Suprapubic skin (tissue), 4 donors: ENCODE measurements around the gene B9D2. TPM values are rescaled to one million over a fixed set of nuclear protein-coding genes. Genes with fewer than 3 reads are reported as not detected.

ENCODE experiments used
- DNase-seq, 2 donors: peaks; one replicate each; pipeline ENCODE4 v3.0.0-alpha.2; 2019; ENCODE audit warnings: low spot score in 2 of 2
- H3K27ac ChIP-seq: fragments of 200-600 bp; sonication (generic); one replicate; pipeline ENCODE4 v1.5.1; 2019
- H3K27me3 ChIP-seq: fragments of 200-600 bp; sonication (generic); one replicate; pipeline ENCODE4 v1.5.1; 2019
- H3K36me3 ChIP-seq: fragments of 200-600 bp; sonication (generic); one replicate; pipeline ENCODE4 v1.5.1; 2019
- H3K4me1 ChIP-seq: fragments of 200-600 bp; sonication (generic); one replicate; pipeline ENCODE4 v1.5.1; 2019
- H3K4me3 ChIP-seq: fragments of 200-600 bp; sonication (generic); one replicate; pipeline ENCODE4 v1.5.1; 2019; ENCODE audit warnings: mild to moderate bottlenecking
- H3K9me3 ChIP-seq: fragments of 200-600 bp; sonication (generic); one replicate; pipeline ENCODE4 v1.5.1; 2019
- CTCF ChIP-seq, 2 donors: fragments of 200-600 bp in 1 of 2; fragments of 450-650 bp in 1 of 2; sonication (generic) in 1 of 2; IDR thresholded peaks; one replicate each; pipeline ENCODE4 v1.5.1; 2016 to 2019; ENCODE audit warnings: antibody characterized with exemption in 2 of 2, mild to moderate bottlenecking in 1 of 2, moderate library complexity in 1 of 2
- EP300 ChIP-seq: sonication (generic); formaldehyde crosslinking; IDR thresholded peaks from one replicate; pipeline ENCODE4 v1.6.1; 2017; ENCODE audit warnings: antibody characterized with exemption
- POLR2A ChIP-seq, 2 donors: fragments of 450-650 bp; IDR thresholded peaks; one replicate each; pipeline ENCODE4 v1.6.1; 2017; ENCODE audit warnings: antibody characterized with exemption in 2 of 2, mild to moderate bottlenecking in 2 of 2, moderate library complexity in 2 of 2
- POLR2AphosphoS5 ChIP-seq, 3 donors: sonication (generic); formaldehyde crosslinking; IDR thresholded peaks; one replicate each; pipeline ENCODE4 v1.6.1; 2017; ENCODE audit warnings: antibody characterized with exemption in 3 of 3
- WGBS: methylation state at CpG from one replicate; pipeline ENCODE4 v1.1.5; 2018; 5-methylcytosine and 5-hydroxymethylcytosine counted together
- total RNA-seq, 4 donors: library from RNA; depleted of rRNA; stranded (reverse); fragments of >200 nt; gene quantifications; one replicate each; pipeline ENCODE4 v1.1.0, GENCODE V29; 2016

The B9D2 gene
- total RNA-seq, 4 donors from 2014 or later: 2.8 to 9.3 (median 4.8) TPM

- no peak for DNase-seq
- no peaks in the 10 kb centered on the region for H3K9me3 ChIP-seq
- H3K4me3 ChIP-seq: peak overlapping the region; percentile 96
- peaks cover 5% of the 10 kb centered on the region for H3K36me3 ChIP-seq
- H3K27me3 ChIP-seq: no peaks in the 10 kb centered on the region
- 65% methylated on average over 3 of the region's 3 CpGs for WGBS
- peaks cover 37% of the 10 kb centered on the region for H3K4me1 ChIP-seq
- no peak overlapping the region for H3K27ac ChIP-seq
- TF ChIP-seq POLR2A (IDR thresholded peaks at IDR 0.05) (no peak), CTCF (IDR thresholded peaks at IDR 0.05) (no peak), POLR2AphosphoS5 (IDR thresholded peaks at IDR 0.05) (no peak), EP300 (no peak)
These were observed 34.6 kb upstream of the B9D2 start for GRCh38 chr19:41398598-41398997.

GRCh38 chr19:41398050-41398418, 34.1 kb upstream of the B9D2 start:
- no peak for DNase-seq
- peak overlapping the region; percentile 96 for H3K4me3 ChIP-seq
- TF ChIP-seq POLR2AphosphoS5 (IDR thresholded peaks at IDR 0.05): no peak
- no peaks in the 10 kb centered on the region for H3K27me3 ChIP-seq
- peaks cover 2% of the 10 kb centered on the region for H3K36me3 ChIP-seq
- no peaks in the 10 kb centered on the region for H3K9me3 ChIP-seq
- WGBS: 0% methylated on average over 5 of the region's 5 CpGs
- H3K4me1 ChIP-seq: peaks cover 33% of the 10 kb centered on the region
- peak overlapping the region; percentile 93 for H3K27ac ChIP-seq

DNA sequence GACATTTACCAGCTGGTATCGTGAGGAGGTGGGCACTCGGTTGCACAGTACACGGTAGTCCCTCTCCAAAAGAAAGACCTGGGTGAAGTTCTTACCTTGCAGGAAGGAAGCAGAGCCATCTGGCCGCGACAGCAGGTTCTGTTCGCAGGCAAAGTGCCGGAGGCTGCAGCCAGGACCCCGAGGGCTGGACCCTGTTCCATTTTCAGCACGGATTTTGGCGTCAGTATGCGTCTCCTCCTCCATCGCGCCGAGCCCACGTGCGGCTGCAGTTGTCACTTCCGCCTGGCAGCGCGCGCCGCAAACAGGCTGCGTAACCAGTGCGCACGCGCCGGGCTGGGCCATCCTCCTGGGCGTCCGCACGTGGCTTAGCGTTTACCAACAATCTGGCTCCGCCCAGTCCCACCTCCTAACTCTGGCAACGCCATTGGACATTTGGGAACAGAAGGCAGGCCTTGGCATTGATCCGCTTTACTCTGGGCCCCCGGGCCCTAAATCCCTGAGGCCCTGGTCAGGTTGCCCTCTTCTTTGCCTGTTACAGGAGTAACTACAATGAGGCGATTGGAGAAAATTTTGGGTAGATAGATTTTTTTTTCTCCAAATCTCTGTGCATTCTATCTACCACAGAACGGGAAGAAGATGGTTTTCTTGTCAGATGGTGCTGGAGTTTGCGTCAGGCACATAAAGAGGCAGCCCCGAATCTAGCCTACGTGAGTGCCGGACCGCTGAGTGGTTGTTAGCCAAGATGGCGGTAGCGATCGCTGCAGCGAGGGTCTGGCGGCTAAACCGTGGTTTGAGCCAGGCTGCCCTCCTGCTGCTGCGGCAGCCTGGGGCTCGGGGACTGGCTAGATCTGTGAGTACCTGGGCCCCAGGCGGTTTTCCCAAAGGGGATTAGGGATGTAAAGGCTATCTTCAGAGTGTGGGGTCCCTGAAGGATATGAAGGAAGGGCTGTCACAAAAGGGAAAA, 33.4 kb upstream of the B9D2 start, which contains the start of the genes BCKDHA and EXOSC5:
TSS of gene BCKDHA (plus strand) at position 733 of the 964 bp plus-strand sequence. CDS start at position 743, 10 bp downstream.
TSS of gene EXOSC5 (minus strand) at position 274 of the 964 bp plus-strand sequence. CDS start at position 243, 31 bp downstream.
- 0% methylated on average over 32 of the region's 50 CpGs for WGBS
- Histone ChIP-seq H3K4me3 (peak within 1 kb of the TSS; percentile 96), H3K4me1 (peaks cover 30% of the 10 kb centered on the region), H3K36me3 (no peaks in the 10 kb centered on the region), H3K9me3 (no peaks in the 10 kb centered on the region), H3K27ac (peak within 1 kb of the TSS; percentile 93), H3K27me3 (no peaks in the 10 kb centered on the region)
- DNase-seq: peak; percentile 99
- TF ChIP-seq EP300 (no peak), POLR2AphosphoS5 (IDR thresholded peaks at IDR 0.05) (peak; percentile 12 to 90 (median 76)), POLR2A (IDR thresholded peaks at IDR 0.05) (no peak)

GRCh38 chr19:41395355-41395754, 31.4 kb upstream of the B9D2 start:
- peaks cover 18% of the 10 kb centered on the region for H3K36me3 ChIP-seq
- DNase-seq: no peak
- peaks cover 30% of the 10 kb centered on the region for H3K4me1 ChIP-seq
- H3K27ac ChIP-seq: no peak overlapping the region
- no peaks in the 10 kb centered on the region for H3K9me3 ChIP-seq
- no peaks in the 10 kb centered on the region for H3K27me3 ChIP-seq
- no peak overlapping the region for H3K4me3 ChIP-seq
- 68% methylated on average over 6 of the region's 6 CpGs for WGBS
- no peak for TF ChIP-seq POLR2A (IDR thresholded peaks at IDR 0.05)
- TF ChIP-seq CTCF (IDR thresholded peaks at IDR 0.05): no peak
- TF ChIP-seq POLR2AphosphoS5 (IDR thresholded peaks at IDR 0.05): no peak
- no peak for TF ChIP-seq EP300

DNA sequence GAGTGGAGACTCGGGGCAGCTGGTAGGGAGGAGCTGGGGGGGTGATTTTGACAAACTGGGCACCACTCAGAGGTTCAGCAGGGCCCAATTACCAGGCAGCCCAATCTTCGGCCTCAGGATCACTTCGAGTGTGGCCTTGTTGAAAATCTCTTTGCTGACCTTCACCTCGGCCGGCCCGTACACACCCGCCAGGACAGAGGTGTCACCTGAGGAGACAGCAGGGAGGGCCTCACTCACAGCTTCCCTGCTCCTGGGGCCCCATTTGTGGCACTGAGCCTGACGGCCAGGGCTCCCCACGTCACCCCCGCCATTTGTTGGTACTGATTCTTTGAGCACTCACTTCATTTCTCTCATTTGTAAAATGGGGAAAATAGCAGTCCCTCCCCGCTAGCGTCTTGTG, 28.8 kb upstream of the B9D2 start:
- WGBS: 81% methylated on average over 11 of the region's 12 CpGs
- TF ChIP-seq CTCF (IDR thresholded peaks at IDR 0.05) (no peak), EP300 (no peak), POLR2A (IDR thresholded peaks at IDR 0.05) (no peak), POLR2AphosphoS5 (IDR thresholded peaks at IDR 0.05) (no peak)
- no peak for DNase-seq
- H3K27me3 ChIP-seq: no peaks in the 10 kb centered on the region
- H3K9me3 ChIP-seq: no peaks in the 10 kb centered on the region
- H3K4me3 ChIP-seq: no peak overlapping the region
- peaks cover 44% of the 10 kb centered on the region for H3K36me3 ChIP-seq
- H3K4me1 ChIP-seq: peaks cover 13% of the 10 kb centered on the region
- no peak overlapping the region for H3K27ac ChIP-seq

DNA sequence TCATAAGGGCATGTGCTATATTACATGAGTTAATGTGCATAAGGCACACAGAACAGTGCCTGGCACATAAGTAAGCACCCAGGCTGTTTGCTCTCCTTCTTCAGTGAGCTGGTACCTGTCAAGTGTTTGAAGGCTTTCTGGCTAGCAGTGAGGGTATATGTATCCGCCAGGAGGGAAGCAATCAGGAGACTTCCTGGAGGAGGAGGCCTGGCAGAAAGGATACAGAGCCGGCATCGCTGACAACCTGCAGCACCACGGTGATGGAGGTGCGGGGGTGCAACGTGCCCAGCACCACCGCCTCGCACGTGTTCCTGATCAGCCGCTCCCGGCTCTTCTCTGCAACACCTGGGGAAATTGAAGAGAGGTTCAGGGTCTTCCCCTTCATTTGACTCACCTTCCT, 27.7 kb upstream of the B9D2 start:
- H3K27ac ChIP-seq: no peak overlapping the region
- H3K36me3 ChIP-seq: peaks cover 47% of the 10 kb centered on the region

More for the DNA sequence above, 27.7 kb upstream of the B9D2 start:
- DNase-seq: no peak
- TF ChIP-seq EP300 (no peak), POLR2AphosphoS5 (IDR thresholded peaks at IDR 0.05) (no peak), POLR2A (IDR thresholded peaks at IDR 0.05) (no peak), CTCF (IDR thresholded peaks at IDR 0.05) (no peak)
- 85% methylated on average over 11 of the region's 11 CpGs for WGBS
- Histone ChIP-seq H3K9me3 (no peaks in the 10 kb centered on the region), H3K27me3 (no peaks in the 10 kb centered on the region), H3K4me1 (peaks cover 15% of the 10 kb centered on the region), H3K4me3 (no peak overlapping the region)
